H9 (cell line): ENCODE results near the gene PIN1. TPM values are rescaled to one million over a fixed set of nuclear protein-coding genes. Genes with fewer than 3 reads are reported as not detected.

ENCODE experiments used
- DNase-seq: peaks from one replicate; pipeline ENCODE4 v3.0.0-alpha.2; 2017
- H2AFZ ChIP-seq: one replicate; pipeline ENCODE4 v1.6.1; 2013; ENCODE audit warnings: mild to moderate bottlenecking, low read length, control low read depth, moderate library complexity
- H2AK5ac ChIP-seq: 2 replicates; pipeline ENCODE4 v1.6.1; 2013; ENCODE audit warnings: low read length, control low read depth, mixed read lengths; ENCODE audit not compliant: insufficient read length
- H2BK120ac ChIP-seq: one replicate; pipeline ENCODE4 v1.6.1; 2013; ENCODE audit warnings: low read depth, mild to moderate bottlenecking, low read length, control low read depth, inconsistent platforms; ENCODE audit not compliant: poor library complexity, severe bottlenecking
- H2BK12ac ChIP-seq: 2 replicates; pipeline ENCODE4 v1.6.1; 2013; ENCODE audit warnings: low read length, control low read depth, mixed read lengths, low read depth; ENCODE audit not compliant: insufficient read length
- H2BK15ac ChIP-seq: 2 replicates; pipeline ENCODE4 v1.6.1; 2013; ENCODE audit warnings: low read depth, low read length, control low read depth
- H2BK20ac ChIP-seq: one replicate; pipeline ENCODE4 v1.6.1; 2013; ENCODE audit warnings: low read depth, mild to moderate bottlenecking, low read length, control low read depth, inconsistent platforms; ENCODE audit not compliant: poor library complexity, severe bottlenecking
- H2BK5ac ChIP-seq: 2 replicates; pipeline ENCODE4 v1.6.1; 2013; ENCODE audit warnings: low read length, control low read depth, mixed read lengths; ENCODE audit not compliant: insufficient read length
- H3K14ac ChIP-seq: 2 replicates; pipeline ENCODE4 v1.6.1; 2013; ENCODE audit warnings: low read length, control low read depth; ENCODE audit not compliant: insufficient read depth
- H3K18ac ChIP-seq: 2 replicates; pipeline ENCODE4 v1.6.1; 2013; ENCODE audit warnings: low read depth, mild to moderate bottlenecking, mixed read lengths, low read length, control low read depth; ENCODE audit not compliant: insufficient read length
- H3K23ac ChIP-seq: 2 replicates; pipeline ENCODE4 v1.6.1; 2013; ENCODE audit warnings: low read length, control low read depth, mixed read lengths, low read depth; ENCODE audit not compliant: insufficient read length
- H3K23me2 ChIP-seq: 2 replicates; pipeline ENCODE4 v1.6.1; 2013; ENCODE audit warnings: low read depth, mild to moderate bottlenecking, mixed read lengths, low read length, control low read depth; ENCODE audit not compliant: insufficient read length, poor library complexity, severe bottlenecking
- H3K27ac ChIP-seq: 2 replicates; pipeline ENCODE4 v1.5.1; 2013; ENCODE audit warnings: low read length, control low read depth, mixed read lengths, low read depth; ENCODE audit not compliant: insufficient read length
- H3K27me3 ChIP-seq: 2 replicates; pipeline ENCODE4 v1.6.1; 2013; ENCODE audit warnings: low read length, control low read depth, inconsistent platforms; ENCODE audit not compliant: insufficient read depth
- H3K4ac ChIP-seq: 2 replicates; pipeline ENCODE4 v1.6.1; 2013; ENCODE audit warnings: low read depth, mild to moderate bottlenecking, control low read depth, inconsistent platforms, low read length, moderate library complexity
- H3K4me1 ChIP-seq: 2 replicates; pipeline ENCODE4 v1.6.1; 2013; ENCODE audit warnings: low read length, control low read depth, inconsistent platforms; ENCODE audit not compliant: insufficient read depth
- H3K4me2 ChIP-seq: 2 replicates; pipeline ENCODE4 v1.6.1; 2013; ENCODE audit warnings: low read length, control low read depth, mixed read lengths; ENCODE audit not compliant: insufficient read length, insufficient read depth
- H3K56ac ChIP-seq: 2 replicates; pipeline ENCODE4 v1.6.1; 2013; ENCODE audit warnings: low read depth, mild to moderate bottlenecking, mixed read lengths, low read length, control low read depth; ENCODE audit not compliant: insufficient read length
- H3K79me1 ChIP-seq: 2 replicates; pipeline ENCODE4 v1.6.1; 2013; ENCODE audit warnings: low read depth, mild to moderate bottlenecking, moderate library complexity, low read length, control low read depth, inconsistent platforms; ENCODE audit not compliant: insufficient read depth, poor library complexity, severe bottlenecking
- H3K79me2 ChIP-seq: 2 replicates; pipeline ENCODE4 v1.6.1; 2013; ENCODE audit warnings: low read length, control low read depth, inconsistent platforms; ENCODE audit not compliant: insufficient read depth
- H3K9ac ChIP-seq: 2 replicates; pipeline ENCODE4 v1.6.1; 2013; ENCODE audit warnings: low read length, control low read depth, mixed read lengths; ENCODE audit not compliant: insufficient read length; ENCODE audit errors: extremely low read depth
- H3K9me3 ChIP-seq: one replicate; pipeline ENCODE4 v1.6.1; 2013; ENCODE audit warnings: low read depth, low read length, inconsistent platforms; ENCODE audit not compliant: control insufficient read depth
- H3T11ph ChIP-seq: one replicate; pipeline ENCODE4 v1.6.1; 2013; ENCODE audit warnings: mild to moderate bottlenecking, low read length, control low read depth, inconsistent platforms
- H4K20me1 ChIP-seq: one replicate; pipeline ENCODE4 v1.6.1; 2013; ENCODE audit not compliant: control insufficient read depth, insufficient read length, insufficient read depth
- H4K5ac ChIP-seq: 2 replicates; pipeline ENCODE4 v1.6.1; 2013; ENCODE audit warnings: low read depth, mild to moderate bottlenecking, mixed read lengths, low read length, control low read depth; ENCODE audit not compliant: insufficient read length
- H4K8ac ChIP-seq: replicated peaks from 2 replicates; pipeline ENCODE4 v1.6.1; 2013; ENCODE audit warnings: low read length, control low read depth, mixed read lengths, low read depth; ENCODE audit not compliant: insufficient read length
- H4K91ac ChIP-seq: 2 replicates; pipeline ENCODE4 v1.6.1; 2013; ENCODE audit warnings: low read depth, mild to moderate bottlenecking, moderate library complexity, mixed read lengths, low read length, control low read depth; ENCODE audit not compliant: insufficient read length
- H3K27ac Mint-ChIP-seq, 3 experiments: 2 replicates in 2 of 3; 3 replicates in 1 of 3; pipeline ENCODE4 v1.8.0; 2020 to 2021; ENCODE audit warnings: mixed read lengths in 3 of 3, mild to moderate bottlenecking in 1 of 3, moderate library complexity in 1 of 3
- H3K27me3 Mint-ChIP-seq: 2 replicates; pipeline ENCODE4 v1.8.0; 2021; ENCODE audit warnings: low read depth, mild to moderate bottlenecking, moderate library complexity, mixed read lengths
- H3K36me3 Mint-ChIP-seq, 3 experiments: 2 replicates in 2 of 3; 3 replicates in 1 of 3; pipeline ENCODE4 v1.8.0; 2020 to 2021; ENCODE audit warnings: low read depth in 3 of 3, mixed read lengths in 3 of 3; ENCODE audit not compliant: insufficient read depth in 1 of 3
- H3K4me1 Mint-ChIP-seq, 2 experiments: 2 replicates each; pipeline ENCODE4 v1.8.0; 2020; ENCODE audit warnings: mixed read lengths in 2 of 2
- H3K4me3 Mint-ChIP-seq, 2 experiments: 2 replicates in 1 of 2; 3 replicates in 1 of 2; pipeline ENCODE4 v1.8.0; 2020 to 2021; ENCODE audit warnings: mild to moderate bottlenecking in 2 of 2, mixed read lengths in 2 of 2, moderate library complexity in 1 of 2
- H3K9me3 Mint-ChIP-seq, 2 experiments: 2 replicates in 1 of 2; 3 replicates in 1 of 2; pipeline ENCODE4 v1.8.0; 2020; ENCODE audit warnings: mild to moderate bottlenecking in 2 of 2, mixed read lengths in 2 of 2, moderate library complexity in 1 of 2
- CTCF ChIP-seq: fragments of 200-600 bp; sonication (generic); conservative IDR thresholded peaks from 3 replicates; pipeline ENCODE4 v1.8.0; 2021; ENCODE audit warnings: antibody characterized with exemption, mild to moderate bottlenecking
- WGBS: extraction: QIAGEN DNeasy Blood & Tissue Kit; methylation state at CpG from one replicate; pipeline ENCODE4 v1.1.7; 2013; ENCODE audit warnings: missing lambda C conversion rate, low lambda C conversion rate, mixed read lengths; ENCODE audit not compliant: insufficient read length; ENCODE audit errors: extremely low coverage; 5-methylcytosine and 5-hydroxymethylcytosine counted together
- total RNA-seq: library from RNA; stranded (reverse); gene quantifications from 2 replicates; pipeline ENCODE4 v1.2.1, GENCODE V29; 2021

PIN1 gene
- total RNA-seq, 1 experiment from 2014 or later: 110 TPM

- Histone ChIP-seq H2BK12ac (no peak overlapping the region), H4K91ac (no peak overlapping the region), H3K23ac (no peak overlapping the region), H3K9ac (peak overlapping the region; percentile 20), H3K27me3 (no peaks in the 10 kb centered on the region), H3K27ac (no peak overlapping the region), H2AFZ (no peak overlapping the region), H4K5ac (no peak overlapping the region), H3K4me2 (peak overlapping the region; percentile 48), H2BK15ac (no peak overlapping the region), H3K18ac (peak overlapping the region; percentile 16), H3K23me2 (no peaks in the 10 kb centered on the region), H4K8ac (no peak overlapping the region), H3K79me1 (no peaks in the 10 kb centered on the region), H3T11ph (no peak overlapping the region), H3K79me2 (no peaks in the 10 kb centered on the region), H3K4ac (no peak overlapping the region; the same call in 1 of the 2 replicates), H2BK20ac (no peak overlapping the region), H3K9me3 (no peaks in the 10 kb centered on the region), H2BK120ac (no peak overlapping the region), H2BK5ac (no peak overlapping the region), H3K56ac (no peak overlapping the region), H3K4me1 (no peaks in the 10 kb centered on the region; the same call in 1 of the 2 replicates), H4K20me1 (no peaks in the 10 kb centered on the region), H2AK5ac (no peak overlapping the region), H3K14ac (peak overlapping the region; percentile 48; the same call in 1 of the 2 replicates)
- Mint-ChIP-seq H3K9me3 (0 out of 5 replicates have a peak, but pooled peaks cover 0 to 2% of the 10 kb centered on the region in 2 experiments), H3K27me3 (no peaks in the 10 kb centered on the region; the same call in 1 of the 2 replicates), H3K27ac (peak overlapping the region; percentile 92 to 95 (median 93); a peak in 6 of 7 replicates), H3K4me1 (peaks cover 29 to 37% of the 10 kb centered on the region in 2 experiments), H3K36me3 (peaks cover 4 to 9% (median 7%) of the 10 kb centered on the region in 3 experiments; a peak in 6 of 7 replicates), H3K4me3 (peak overlapping the region; percentile 78 to 89)
- WGBS: no CpG with 5 or more reads among the region's 70 CpGs
- peak; percentile 98 for DNase-seq
- no peak; the same call in 2 of the 3 replicates for TF ChIP-seq CTCF
Observed at GRCh38 chr19:9792206-9793070, 42.7 kb upstream of the PIN1 start.
